HuH-7 (cell line): ENCODE results near the gene SLC44A4.
A peak's percentile ranks its signal among the peaks of the same experiment; 100 is the strongest.

Experiments used
- DNase-seq: peaks from one replicate; pipeline ENCODE4 v3.0.0; 2011; ENCODE audit warnings: low spot score

The SLC44A4 gene

GRCh38 chr6:31901415-31901952, 22.7 kb upstream of the SLC44A4 start:
- DNase-seq = no peak

GRCh38 chr6:31900917-31901414, 22.2 kb upstream of the SLC44A4 start:
- DNase-seq = no peak

GRCh38 chr6:31899882-31900722, 21.3 kb upstream of the SLC44A4 start:
- no peak for DNase-seq

GRCh38 chr6:31899215-31899614, 20.4 kb upstream of the SLC44A4 start:
- no peak for DNase-seq

GRCh38 chr6:31898383-31899011, 19.7 kb upstream of the SLC44A4 start:
- peak; percentile 43 for DNase-seq

GRCh38 chr6:31897612-31898382, 19.0 kb upstream of the SLC44A4 start, which contains the start of gene EHMT2:
EHMT2 (minus strand) TSS chr6:31897698; CDS start chr6:31897677, 21 bp downstream.
- peak; percentile 81 for DNase-seq

- DNase-seq = peak; percentile 30
Measured at GRCh38 chr6:31896856-31897611, 18.2 kb upstream of the SLC44A4 start.

GRCh38 chr6:31896493-31896855, 17.7 kb upstream of the SLC44A4 start:
- DNase-seq = no peak

- DNase-seq = no peak
Measured at GRCh38 chr6:31892821-31893220, 14.0 kb upstream of the SLC44A4 start.

GRCh38 chr6:31889331-31889972, 10.7 kb upstream of the SLC44A4 start:
- no peak for DNase-seq

- DNase-seq = peak; percentile 54
Measured at GRCh38 chr6:31888276-31889258, 9.8 kb upstream of the SLC44A4 start.

- DNase-seq = no peak
Measured at GRCh38 chr6:31887173-31888007, 8.6 kb upstream of the SLC44A4 start.

GRCh38 chr6:31886541-31886991, 7.8 kb upstream of the SLC44A4 start:
- no peak for DNase-seq

GRCh38 chr6:31884528-31885035, 5.8 kb upstream of the SLC44A4 start:
- no peak for DNase-seq

GRCh38 chr6:31883676-31884075, 4.9 kb upstream of the SLC44A4 start:
- no peak for DNase-seq

GRCh38 chr6:31882344-31882743, 3.5 kb upstream of the SLC44A4 start:
- DNase-seq = no peak

- no peak for DNase-seq
Measured at GRCh38 chr6:31881136-31881859, 2.5 kb upstream of the SLC44A4 start.

GRCh38 chr6:31880616-31881015, 1.8 kb upstream of the SLC44A4 start:
- no peak for DNase-seq
